HepG2 (cell line): Measurements from ENCODE around the gene CDC34. TPM values are rescaled to one million over a fixed set of nuclear protein-coding genes. Genes with fewer than 3 reads are reported as not detected.

Source experiments
- CEBPB ChIP-seq: IDR thresholded peaks from 2 replicates; pipeline ENCODE4 v1.6.1; 2011; ENCODE audit warnings: low read depth, low read length, improper control_type of control experiment, borderline replicate concordance
- ELF1 ChIP-seq: sonication (generic); formaldehyde crosslinking; IDR thresholded peaks from 2 replicates; pipeline ENCODE4 v1.4.0; 2020; ENCODE audit warnings: missing genetic modification reagents
- ETV6 ChIP-seq: sonication (generic); formaldehyde crosslinking; conservative IDR thresholded peaks from 2 replicates; pipeline ENCODE4 v1.4.0; 2020; ENCODE audit warnings: missing genetic modification reagents
- HDAC1 ChIP-seq: sonication (generic); formaldehyde crosslinking; IDR thresholded peaks from 2 replicates; pipeline ENCODE4 v1.5.1; 2020; ENCODE audit warnings: mild to moderate bottlenecking, missing genetic modification reagents
- MBNL3 ChIP-seq: fragments of 250-450 bp; sonication (Bioruptor Pico); conservative IDR thresholded peaks from 2 replicates; pipeline ENCODE4 v1.8.0; 2022; ENCODE audit warnings: mild to moderate bottlenecking, inconsistent platforms
- NAIF1 ChIP-seq: sonication (generic); formaldehyde crosslinking; IDR thresholded peaks from 2 replicates; pipeline ENCODE4 v1.5.0; 2020; ENCODE audit warnings: mild to moderate bottlenecking, missing genetic modification reagents, borderline replicate concordance
- PHF20 ChIP-seq: sonication (generic); formaldehyde crosslinking; IDR thresholded peaks from 2 replicates; pipeline ENCODE4 v1.5.0; 2020; ENCODE audit warnings: mild to moderate bottlenecking, missing genetic modification reagents
- PHF21A ChIP-seq: sonication (generic); formaldehyde crosslinking; IDR thresholded peaks from 2 replicates; pipeline ENCODE4 v1.5.0; 2020; ENCODE audit warnings: mild to moderate bottlenecking, missing genetic modification reagents
- RXRB ChIP-seq: IDR thresholded peaks from 2 replicates; pipeline ENCODE4 v1.6.1; 2016; ENCODE audit warnings: borderline replicate concordance, missing genetic modification reagents, missing compliant biosample characterization
- SKIL ChIP-seq: sonication (generic); formaldehyde crosslinking; IDR thresholded peaks from 2 replicates; pipeline ENCODE4 v1.8.0; 2022; ENCODE audit warnings: missing genetic modification reagents, mild to moderate bottlenecking, moderate library complexity, borderline replicate concordance
- TAF15 ChIP-seq: fragments of 200-400 bp; formaldehyde crosslinking; IDR thresholded peaks from one replicate; pipeline ENCODE4 v1.6.1; 2018; ENCODE audit warnings: mild to moderate bottlenecking, low read depth, low read length; ENCODE audit not compliant: poor library complexity, severe bottlenecking
- TEF ChIP-seq: sonication (generic); formaldehyde crosslinking; IDR thresholded peaks from 2 replicates; pipeline ENCODE4 v1.5.0; 2020; ENCODE audit warnings: missing genetic modification reagents
- THAP11 ChIP-seq: IDR thresholded peaks from 2 replicates; pipeline ENCODE4 v1.6.1; 2016; ENCODE audit warnings: missing biosample characterization, missing genetic modification reagents
- ZBTB39 ChIP-seq: sonication (generic); formaldehyde crosslinking; IDR thresholded peaks from 2 replicates; pipeline ENCODE4 v1.5.0; 2020; ENCODE audit warnings: missing genetic modification reagents
- ZFP36L1 ChIP-seq: sonication (generic); formaldehyde crosslinking; IDR thresholded peaks from 2 replicates; pipeline ENCODE4 v1.8.0; 2022; ENCODE audit warnings: mild to moderate bottlenecking, missing genetic modification reagents, moderate library complexity
- ZIK1 ChIP-seq: sonication (generic); formaldehyde crosslinking; IDR thresholded peaks from 2 replicates; pipeline ENCODE4 v1.5.0; 2020; ENCODE audit warnings: mild to moderate bottlenecking, low read depth, missing genetic modification reagents, borderline replicate concordance
- ZKSCAN5 ChIP-seq: sonication (generic); formaldehyde crosslinking; IDR thresholded peaks from 2 replicates; pipeline ENCODE4 v1.5.1; 2020; ENCODE audit warnings: mild to moderate bottlenecking, missing genetic modification reagents
- ZNF253 ChIP-seq: sonication (generic); formaldehyde crosslinking; IDR thresholded peaks from 2 replicates; pipeline ENCODE4 v1.8.0; 2022; ENCODE audit warnings: mild to moderate bottlenecking, missing genetic modification reagents, borderline replicate concordance
- ZNF280D ChIP-seq: sonication (generic); formaldehyde crosslinking; IDR thresholded peaks from 2 replicates; pipeline ENCODE4 v1.5.1; 2020; ENCODE audit warnings: mild to moderate bottlenecking, missing genetic modification reagents
- ZNF501 ChIP-seq: sonication (generic); formaldehyde crosslinking; IDR thresholded peaks from 2 replicates; pipeline ENCODE4 v1.5.1; 2020; ENCODE audit warnings: mild to moderate bottlenecking, moderate library complexity, missing genetic modification reagents
- ZNF724P ChIP-seq: sonication (generic); formaldehyde crosslinking; IDR thresholded peaks from 2 replicates; pipeline ENCODE4 v1.8.0; 2022; ENCODE audit warnings: missing genetic modification reagents, borderline replicate concordance
- polyA plus RNA-seq, 8 experiments: library from polyadenylated mRNA; depleted of rRNA in 3 of 8; stranded (reverse) in 7 of 8; unstranded in 1 of 8; fragments of >200 nt; fragmentation: Illumina TruSeq in 4 of 8; extraction: Trizol in 4 of 8; gene quantifications; 2 replicates each; pipeline versions ENCODE4 v1.2.1 to v1.2.3, GENCODE V29; 2011 to 2016; ENCODE audit warnings: low read depth in 4 of 8, missing spikeins in 1 of 8, mixed read lengths in 1 of 8; ENCODE audit not compliant: insufficient read depth in 1 of 8
- total RNA-seq, 5 experiments: library from RNA; depleted of rRNA; stranded (reverse); fragments of >200 nt; fragmentation: Illumina TruSeq; extraction: Trizol; gene quantifications; 2 replicates each; pipeline ENCODE4 v1.2.3, GENCODE V29; 2016; ENCODE audit warnings: low read depth in 1 of 5

CDC34 gene
- total and polyA plus RNA-seq, 2 of the 13 experiments (the other 11 are each of a cell fraction or from before 2014, with no cell fraction given), result 138 to 150 TPM

- TF ChIP-seq ZNF253 (CRISPR knock-in tag) (no peak), HDAC1 (peak; percentile 30; the same call in 1 of the 2 replicates), ZNF280D (CRISPR knock-in tag) (no peak), TAF15 (no peak), MBNL3 (no peak), ZBTB39 (CRISPR knock-in tag) (peak; percentile 32; the same call in 1 of the 2 replicates), ZKSCAN5 (CRISPR knock-in tag) (no peak; the same call in 1 of the 2 replicates), ZNF724P (CRISPR knock-in tag) (no peak), PHF21A (CRISPR knock-in tag) (no peak), ZIK1 (no peak), ZFP36L1 (CRISPR knock-in tag) (no peak), NAIF1 (CRISPR knock-in tag) (peak; percentile 71; the same call in 1 of the 2 replicates), TEF (no peak), CEBPB (no peak), RXRB (CRISPR knock-in tag) (no peak; the same call in 1 of the 2 replicates), ZNF501 (CRISPR knock-in tag) (peak; percentile 60; the same call in 1 of the 2 replicates), ELF1 (CRISPR knock-in tag) (no peak), THAP11 (CRISPR knock-in tag) (no peak), ETV6 (CRISPR knock-in tag) (no peak), PHF20 (CRISPR knock-in tag) (no peak), SKIL (peak; percentile 65)
These were observed 42.0 kb upstream of the CDC34 start (continued) for GRCh38 chr19:489418-490196.
